GM23338 (cell line): ENCODE measurements around the gene HSPG2. TPM values are rescaled to one million over a fixed set of nuclear protein-coding genes. Genes with fewer than 3 reads are reported as not detected.
"Not testable (repeated sequence)": the region's sequence is repeated elsewhere in the genome, so short reads cannot be mapped to it uniquely, and the experiment has no call there.

ENCODE experiments used
- ATAC-seq: fragments of 200-7000 bp; cut with Tn5 transposase; 3 replicates; pipeline ENCODE4 v1.9.1; 2020
- DNase-seq: peaks from one replicate; pipeline ENCODE4 v3.0.0-alpha.2; 2015; ENCODE audit warnings: low spot score
- H2AFZ ChIP-seq: fragments of 200-600 bp; sonication (generic); 2 replicates; pipeline ENCODE4 v1.8.0; 2016; ENCODE audit warnings: antibody characterized with exemption, mild to moderate bottlenecking, moderate library complexity
- H3F3A ChIP-seq: fragments of 200-600 bp; sonication (generic); replicated peaks from 2 replicates; pipeline ENCODE4 v1.8.0; 2017; ENCODE audit warnings: antibody characterized with exemption, mixed run types, low read depth
- H3K27ac ChIP-seq: fragments of 200-600 bp; sonication (generic); 2 replicates; pipeline ENCODE4 v1.6.1; 2016; ENCODE audit warnings: low read depth
- H3K27me3 ChIP-seq: fragments of 200-600 bp; sonication (generic); 2 replicates; pipeline ENCODE4 v1.8.0; 2016; ENCODE audit warnings: mild to moderate bottlenecking, mixed run types, moderate library complexity; ENCODE audit not compliant: insufficient read depth
- H3K36me3 ChIP-seq: fragments of 200-600 bp; sonication (generic); 2 replicates; pipeline ENCODE4 v1.8.0; 2016; ENCODE audit warnings: mild to moderate bottlenecking; ENCODE audit not compliant: insufficient read depth
- H3K4me1 ChIP-seq: fragments of 200-600 bp; sonication (generic); 2 replicates; pipeline ENCODE4 v1.8.0; 2016; ENCODE audit warnings: mild to moderate bottlenecking, moderate library complexity; ENCODE audit not compliant: insufficient read depth
- H3K4me2 ChIP-seq: fragments of 200-600 bp; sonication (generic); 2 replicates; pipeline ENCODE4 v1.7.1; 2017; ENCODE audit warnings: mixed run types
- H3K4me3 ChIP-seq: fragments of 200-600 bp; sonication (generic); 2 replicates; pipeline ENCODE4 v1.6.1; 2016; ENCODE audit warnings: mixed run types
- H3K79me2 ChIP-seq: fragments of 200-600 bp; sonication (generic); replicated peaks from 2 replicates; pipeline ENCODE4 v1.8.0; 2017; ENCODE audit warnings: mild to moderate bottlenecking; ENCODE audit not compliant: insufficient read depth
- H3K9me2 ChIP-seq: fragments of 200-600 bp; sonication (generic); 2 replicates; pipeline ENCODE4 v1.8.0; 2017; ENCODE audit not compliant: insufficient read depth
- H4K20me1 ChIP-seq: fragments of 200-600 bp; sonication (generic); replicated peaks from 2 replicates; pipeline ENCODE4 v1.8.0; 2017; ENCODE audit warnings: mild to moderate bottlenecking; ENCODE audit not compliant: insufficient read depth
- H3K27ac Mint-ChIP-seq: 2 replicates; pipeline ENCODE4 v1.8.0; 2020; ENCODE audit warnings: inconsistent platforms, mild to moderate bottlenecking, moderate library complexity, mixed read lengths
- H3K27me3 Mint-ChIP-seq: 3 replicates; pipeline ENCODE4 v1.8.0; 2022; ENCODE audit warnings: low read depth, mild to moderate bottlenecking, moderate library complexity, mixed read lengths, inconsistent platforms; ENCODE audit not compliant: insufficient read depth, poor library complexity
- H3K36me3 Mint-ChIP-seq: 3 replicates; pipeline ENCODE4 v1.8.0; 2021; ENCODE audit warnings: low read depth, mild to moderate bottlenecking, inconsistent platforms, moderate library complexity, mixed read lengths
- H3K4me1 Mint-ChIP-seq: 3 replicates; pipeline ENCODE4 v1.8.0; 2020; ENCODE audit warnings: mild to moderate bottlenecking, inconsistent platforms, mixed read lengths
- H3K4me3 Mint-ChIP-seq: 3 replicates; pipeline ENCODE4 v1.8.0; 2021; ENCODE audit warnings: moderate library complexity, mild to moderate bottlenecking, inconsistent platforms, mixed read lengths
- H3K9me3 Mint-ChIP-seq: 3 replicates; pipeline ENCODE4 v1.8.0; 2020; ENCODE audit warnings: moderate library complexity, mild to moderate bottlenecking, inconsistent platforms, mixed read lengths
- polyA plus RNA-seq: library from polyadenylated mRNA; unstranded; fragments of >200 nt; fragmentation: Nextera tagmentation; extraction: Ambion mirVana; gene quantifications from 2 replicates; pipeline ENCODE4 v1.2.1, GENCODE V29; 2016
- total RNA-seq: library from RNA; depleted of rRNA; stranded (reverse); fragments of >200 nt; shearing (Covaris generic); gene quantifications from 2 replicates; pipeline ENCODE4 v1.2.3, GENCODE V29; 2014

The HSPG2 gene
- total and polyA plus RNA-seq, 2 experiments from 2014 or later, result 14.9 to 70.8 TPM

GRCh38 chr1:21974699-21975098 is 37.6 kb upstream of the HSPG2 start:
- not testable (repeated sequence) for H3K4me3 Mint-ChIP-seq, H3K4me3 ChIP-seq, H3K36me3 ChIP-seq, H3K27ac ChIP-seq, H3K9me2 ChIP-seq, DNase-seq, H3K27me3 ChIP-seq, H3K4me1 ChIP-seq, H4K20me1 ChIP-seq, H3K4me1 Mint-ChIP-seq, H3K27ac Mint-ChIP-seq, H3K27me3 Mint-ChIP-seq, H3K4me2 ChIP-seq, H3K36me3 Mint-ChIP-seq, H3K79me2 ChIP-seq, H2AFZ ChIP-seq, H3F3A ChIP-seq, H3K9me3 Mint-ChIP-seq
- peak; percentile 21; the same call in 1 of the 3 replicates for ATAC-seq

- H3K27ac Mint-ChIP-seq, result not testable (repeated sequence)
Observed at GRCh38 chr1:21973948-21974347, 36.8 kb upstream of the HSPG2 start.

GRCh38 chr1:21972973-21973441 is 35.9 kb upstream of the HSPG2 start:
- not testable (repeated sequence) for H3K4me1 ChIP-seq, H3K4me3 ChIP-seq, H3K4me3 Mint-ChIP-seq, H3K36me3 ChIP-seq, H3K9me2 ChIP-seq, H3K9me3 Mint-ChIP-seq, H3K4me1 Mint-ChIP-seq, DNase-seq, H3K27ac Mint-ChIP-seq, H3K27me3 Mint-ChIP-seq, ATAC-seq, H3K36me3 Mint-ChIP-seq, H3K27ac ChIP-seq, H3K27me3 ChIP-seq, H3K79me2 ChIP-seq, H3K4me2 ChIP-seq, H4K20me1 ChIP-seq, H3F3A ChIP-seq, H2AFZ ChIP-seq

More at GRCh38 chr1:21973948-21974347, 36.8 kb upstream of the HSPG2 start:
- H3K4me2 ChIP-seq, H3K4me3 Mint-ChIP-seq, ATAC-seq, H3K9me3 Mint-ChIP-seq, H3K36me3 Mint-ChIP-seq, H3K27me3 ChIP-seq, H3K79me2 ChIP-seq, H3K9me2 ChIP-seq, H3K27me3 Mint-ChIP-seq, H3F3A ChIP-seq, H3K4me3 ChIP-seq, H3K4me1 Mint-ChIP-seq, H4K20me1 ChIP-seq, H3K27ac ChIP-seq, H3K36me3 ChIP-seq, H3K4me1 ChIP-seq, DNase-seq, H2AFZ ChIP-seq: not testable (repeated sequence)

GRCh38 chr1:21970523-21970922 is 33.4 kb upstream of the HSPG2 start:
- H3F3A ChIP-seq, H3K4me1 ChIP-seq, H3K36me3 Mint-ChIP-seq, H3K27me3 ChIP-seq, H3K27ac Mint-ChIP-seq, H3K4me2 ChIP-seq, H3K79me2 ChIP-seq, DNase-seq, H2AFZ ChIP-seq, H3K4me1 Mint-ChIP-seq, H3K36me3 ChIP-seq, H3K4me3 ChIP-seq, H3K9me2 ChIP-seq, ATAC-seq, H3K9me3 Mint-ChIP-seq, H3K27me3 Mint-ChIP-seq, H3K4me3 Mint-ChIP-seq, H4K20me1 ChIP-seq, H3K27ac ChIP-seq: not testable (repeated sequence)

- H2AFZ ChIP-seq, H3K9me2 ChIP-seq, H3K79me2 ChIP-seq, DNase-seq, H3K4me2 ChIP-seq, H3K4me3 ChIP-seq, H3K27ac Mint-ChIP-seq, H3K36me3 ChIP-seq, H4K20me1 ChIP-seq, H3K4me3 Mint-ChIP-seq, H3F3A ChIP-seq, H3K4me1 Mint-ChIP-seq, H3K4me1 ChIP-seq, H3K27ac ChIP-seq, H3K27me3 Mint-ChIP-seq, H3K9me3 Mint-ChIP-seq, H3K27me3 ChIP-seq, H3K36me3 Mint-ChIP-seq, ATAC-seq: not testable (repeated sequence)
Observed at GRCh38 chr1:21969066-21969465, 32.0 kb upstream of the HSPG2 start.

- not testable (repeated sequence) for ATAC-seq, H3K27me3 Mint-ChIP-seq, H3K36me3 Mint-ChIP-seq, H2AFZ ChIP-seq, H3K9me3 Mint-ChIP-seq, H3K9me2 ChIP-seq, H3K4me3 ChIP-seq, H3K36me3 ChIP-seq, H3F3A ChIP-seq, DNase-seq, H3K4me1 ChIP-seq, H4K20me1 ChIP-seq, H3K4me2 ChIP-seq, H3K79me2 ChIP-seq, H3K27ac ChIP-seq, H3K4me3 Mint-ChIP-seq, H3K27me3 ChIP-seq, H3K27ac Mint-ChIP-seq
- H3K4me1 Mint-ChIP-seq, result peaks cover 13% of the 10 kb centered on the region
Observed at GRCh38 chr1:21967216-21967615, 30.1 kb upstream of the HSPG2 start.
